SW480 (cell line): ENCODE results near the gene ERCC2.

Experiments
- DNase-seq: peaks from one replicate; pipeline ENCODE4 v3.0.0-alpha.2; 2016; ENCODE audit warnings: low spot score

Gene ERCC2

DNA sequence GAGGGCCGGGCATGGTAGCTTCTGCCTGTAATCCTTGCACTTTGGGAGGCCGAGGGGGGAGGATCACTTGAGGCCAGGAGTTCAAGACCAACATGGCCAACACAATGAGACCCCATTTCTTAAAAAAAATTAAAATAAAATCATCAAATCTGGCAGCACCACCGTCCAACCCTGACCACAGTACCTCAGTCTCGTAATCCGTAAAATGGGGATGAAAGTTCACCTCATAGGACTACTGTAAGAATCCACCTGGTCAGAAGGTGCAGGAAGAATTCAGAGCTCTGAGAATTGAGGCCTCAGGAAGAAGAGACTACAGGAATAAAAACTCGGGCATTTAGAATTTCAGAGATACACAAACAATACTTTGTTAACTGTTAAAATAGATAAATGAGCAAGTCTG is 31.4 kb upstream of the ERCC2 start:
- DNase-seq = no peak

DNA sequence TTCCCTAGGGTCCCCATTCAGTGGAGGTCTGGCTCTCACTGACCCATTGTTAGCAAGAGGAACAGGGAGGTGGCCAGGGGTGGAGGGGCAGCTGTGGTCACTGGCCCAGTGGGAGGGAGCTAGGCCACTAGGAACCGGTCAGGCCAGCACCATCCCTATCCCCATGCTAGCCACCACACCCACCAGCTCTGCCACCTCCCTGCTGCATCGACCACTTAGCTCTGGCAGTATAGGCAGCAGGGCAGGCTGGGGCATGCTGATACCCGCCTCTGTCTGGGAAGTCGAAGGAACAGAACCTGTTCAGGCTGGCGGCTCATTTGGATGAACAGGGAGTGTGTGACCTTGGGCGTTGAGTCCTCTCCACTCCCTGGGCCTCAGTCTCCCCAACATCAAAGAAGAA is 29.8 kb upstream of the ERCC2 start:
- DNase-seq = no peak

- no peak for DNase-seq
Observed at GRCh38 chr19:45395821-45396617, 25.6 kb upstream of the ERCC2 start.

DNA sequence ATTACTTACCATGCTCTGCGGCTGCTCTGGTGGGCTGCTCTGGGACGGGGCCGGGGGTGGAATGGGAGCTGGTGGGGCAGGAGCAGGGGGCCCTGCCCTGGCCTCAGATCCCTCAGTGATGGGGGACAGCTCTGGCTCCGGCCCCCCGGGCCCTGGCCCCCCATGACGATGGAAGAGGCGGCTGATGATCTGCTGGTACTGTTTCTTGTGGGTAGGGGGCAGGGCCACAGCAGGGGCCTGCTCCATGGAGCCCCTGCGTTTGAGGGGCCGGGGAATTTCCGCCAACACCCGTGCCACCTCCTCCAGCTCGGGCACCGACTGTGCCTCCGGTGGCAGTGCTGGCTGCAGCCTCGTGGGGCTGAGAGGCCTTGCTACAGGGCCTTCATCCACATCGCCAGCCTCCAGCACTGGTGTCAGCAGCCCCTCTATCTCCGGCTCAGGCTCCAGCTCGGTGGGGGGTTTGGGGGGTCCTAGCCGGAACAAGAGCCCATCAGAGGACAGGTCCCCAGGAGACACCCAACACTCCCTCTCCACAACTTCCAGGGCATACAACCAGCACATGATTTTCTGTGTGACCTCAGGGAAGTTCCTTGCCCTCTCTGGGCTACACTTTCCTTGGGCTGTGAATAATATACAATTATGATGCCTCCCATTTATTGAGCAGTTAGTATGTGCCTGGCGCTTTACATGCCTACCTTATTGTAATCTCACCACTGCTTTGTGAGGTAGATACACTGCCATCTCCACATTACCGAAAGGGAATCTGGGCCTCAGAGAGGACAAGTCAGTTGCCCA is 21.7 kb upstream of the ERCC2 start:
- no peak for DNase-seq

DNA sequence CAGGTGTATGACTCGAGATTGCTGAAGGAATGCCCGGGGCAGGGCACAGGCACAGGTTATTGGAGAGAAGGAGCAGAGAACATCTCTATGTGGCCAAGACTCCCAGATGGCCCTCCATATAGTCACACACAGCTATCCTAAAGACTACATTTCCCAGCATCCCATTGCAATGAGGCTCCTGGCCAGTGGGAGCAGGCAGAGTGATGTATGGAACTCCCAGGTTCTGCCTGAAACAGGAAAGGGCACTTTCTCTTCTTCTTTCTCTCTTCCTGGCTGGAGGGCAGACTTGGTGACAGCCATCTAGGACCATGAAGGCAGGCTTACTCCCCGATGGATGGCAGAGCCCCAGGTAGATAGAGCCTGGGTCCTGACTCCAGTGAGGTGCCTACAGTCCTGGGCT is 21.0 kb upstream of the ERCC2 start:
- no peak for DNase-seq

- no peak for DNase-seq
Observed at GRCh38 chr19:45385392-45386221, 15.2 kb upstream of the ERCC2 start.

DNA sequence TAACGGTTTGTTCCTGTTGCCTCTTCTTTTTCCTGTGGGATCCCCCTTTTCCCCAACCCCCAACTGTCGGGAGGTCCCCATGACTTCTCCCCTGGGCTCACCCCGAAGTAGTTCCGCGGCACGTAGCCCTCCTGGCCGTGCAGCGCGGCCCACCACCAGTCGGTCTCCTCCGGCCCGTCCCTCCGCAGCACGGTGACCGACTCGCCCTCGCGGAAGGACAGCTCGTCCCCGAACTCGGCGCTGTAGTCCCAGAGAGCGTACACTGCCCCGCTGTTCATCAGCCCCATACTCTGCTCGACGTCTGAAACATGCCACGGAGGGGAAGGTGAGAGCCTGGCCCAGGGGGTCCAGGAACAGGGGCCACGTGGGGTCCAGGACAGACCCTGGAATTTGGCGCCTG is 12.1 kb upstream of the ERCC2 start:
- no peak for DNase-seq

DNA sequence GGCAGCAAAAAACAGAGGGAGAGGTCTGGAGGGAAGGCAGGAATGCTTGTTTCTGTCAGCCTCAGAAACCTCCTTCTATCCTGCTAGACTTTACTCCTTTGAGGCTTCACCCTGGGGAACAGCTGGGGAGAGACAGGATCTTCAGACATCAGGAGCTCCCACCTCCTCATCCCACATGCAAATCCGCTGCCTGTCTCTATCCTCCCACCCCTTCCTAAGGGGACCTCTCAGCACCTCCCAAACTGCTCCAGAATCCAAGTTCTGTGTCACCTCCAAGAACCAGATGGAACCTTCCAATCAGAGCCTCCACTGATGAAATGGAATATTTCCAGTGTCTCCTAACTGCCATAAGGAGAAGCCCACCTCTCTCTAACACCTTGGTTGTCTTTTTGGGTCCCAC is 9.7 kb upstream of the ERCC2 start:
- no peak for DNase-seq

DNA sequence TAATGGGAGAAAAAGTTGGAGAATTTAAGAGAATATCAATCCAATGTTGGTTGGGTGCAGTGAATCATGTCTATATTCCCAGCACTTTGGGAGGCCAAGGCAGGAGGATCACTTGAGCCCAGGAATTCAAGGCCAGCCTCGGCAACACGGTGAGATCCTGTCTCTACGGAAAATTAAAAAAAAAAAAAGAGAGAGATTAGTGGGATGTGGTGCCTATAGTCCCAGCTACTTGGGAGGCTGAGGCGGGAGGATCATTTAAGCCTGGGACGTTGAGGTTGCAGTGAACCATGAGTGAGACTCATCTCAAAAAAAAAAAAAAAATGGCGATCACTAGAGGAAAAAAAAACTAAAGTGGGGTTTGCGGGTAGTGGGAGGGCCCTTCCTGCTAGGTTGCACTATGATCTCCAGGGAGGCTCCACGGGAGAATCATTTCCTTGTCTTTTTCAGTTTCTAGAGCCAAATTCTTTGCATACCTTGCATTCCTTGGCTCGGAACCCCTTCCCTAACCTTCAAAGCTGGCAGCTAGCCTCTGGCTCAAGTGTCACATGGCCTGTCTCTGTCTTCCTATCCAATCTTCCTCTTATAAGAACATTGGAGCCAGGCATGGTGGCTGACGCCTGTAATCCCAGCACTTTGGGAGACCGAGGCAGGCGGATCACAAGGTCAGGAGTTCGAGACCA is 5.8 kb upstream of the ERCC2 start:
- DNase-seq = peak; percentile 85

GRCh38 chr19:45368737-45369340 is 1.5 kb downstream of the ERCC2 start:
- no peak for DNase-seq

GRCh38 chr19:45368127-45368526 is 2.2 kb downstream of the ERCC2 start:
- no peak for DNase-seq

GRCh38 chr19:45364696-45365095 is 5.7 kb downstream of the ERCC2 start:
- DNase-seq = no peak

GRCh38 chr19:45363861-45364459 is 6.4 kb downstream of the ERCC2 start:
- DNase-seq = no peak

DNA sequence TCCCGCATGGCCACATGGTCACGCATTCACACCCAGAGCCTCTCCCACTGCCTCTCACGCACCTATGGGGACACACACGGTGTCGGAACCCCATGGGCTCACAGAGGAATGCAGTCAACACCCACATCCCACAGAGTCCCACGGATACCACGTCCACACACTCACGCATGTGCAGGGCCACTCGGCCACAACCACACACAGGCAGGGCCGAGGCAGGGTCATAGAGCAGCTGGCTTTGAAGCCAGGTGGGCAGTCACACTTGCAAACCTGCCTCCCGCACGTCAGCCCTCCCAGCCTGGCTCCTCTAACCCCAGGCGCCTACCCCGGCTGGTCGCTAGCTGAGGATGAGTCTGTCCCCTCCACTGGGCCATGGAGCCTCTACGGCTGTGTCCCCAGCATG is 8.1 kb downstream of the ERCC2 start:
- DNase-seq = no peak

DNA sequence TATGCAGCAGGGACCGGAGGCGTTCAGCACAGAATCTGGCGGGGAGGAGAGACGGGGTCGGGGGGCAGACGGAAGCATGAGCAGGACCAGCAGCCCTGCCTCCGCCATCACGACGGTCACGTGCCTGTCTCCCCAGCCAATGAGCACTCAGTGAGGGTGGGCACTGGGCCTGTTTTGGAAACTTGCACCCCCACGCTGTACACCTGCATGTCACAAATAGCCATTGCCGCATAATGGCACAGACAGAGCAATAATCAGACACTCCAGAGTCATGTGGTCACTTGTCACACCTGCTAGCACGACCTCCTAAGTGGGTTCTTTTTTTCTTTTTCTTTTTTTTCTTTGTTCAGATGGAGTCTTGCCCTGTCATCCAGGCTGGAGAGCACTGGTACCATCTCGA is 8.8 kb downstream of the ERCC2 start:
- no peak for DNase-seq

GRCh38 chr19:45358213-45358792 is 12.1 kb downstream of the ERCC2 start:
- no peak for DNase-seq

DNA sequence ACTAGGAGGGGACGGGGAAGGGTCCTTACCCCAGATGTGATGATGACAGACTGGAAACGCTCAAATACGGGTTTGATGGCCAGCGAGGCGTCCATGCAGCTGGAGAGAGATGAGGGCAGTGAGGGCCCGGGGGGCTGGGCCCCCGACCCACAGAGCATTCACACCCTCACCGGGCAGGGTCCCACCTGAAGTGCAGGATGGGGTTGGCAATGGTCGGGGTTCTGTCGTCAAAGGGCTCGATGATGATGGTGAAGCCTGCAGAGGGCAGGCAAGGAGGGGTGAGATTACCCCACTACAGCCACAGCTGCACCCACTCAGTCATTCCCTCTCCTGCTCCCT is 13.0 kb downstream of the ERCC2 start:
- no peak for DNase-seq

GRCh38 chr19:45356760-45357444 is 13.5 kb downstream of the ERCC2 start:
- DNase-seq = no peak

DNA sequence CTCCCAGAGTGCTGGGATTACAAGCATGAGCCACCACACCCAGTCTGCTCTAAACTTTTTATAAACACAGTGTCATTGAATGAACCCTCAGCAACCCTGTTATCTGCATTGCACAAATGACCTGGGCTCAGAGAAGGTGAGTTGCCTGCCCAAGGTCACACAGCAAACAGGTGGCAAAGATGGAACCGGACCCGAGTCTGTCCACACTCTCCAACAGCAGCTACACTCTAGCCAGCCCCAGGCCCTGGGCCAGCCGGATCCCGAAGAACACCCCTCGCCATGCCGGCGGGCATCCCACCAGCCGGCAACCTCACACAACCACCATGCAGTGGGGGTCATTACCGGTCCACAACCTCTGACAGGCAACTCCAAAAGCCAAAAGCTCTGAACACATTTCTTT is 14.5 kb downstream of the ERCC2 start:
- DNase-seq = no peak

GRCh38 chr19:45355402-45355801 is 15.0 kb downstream of the ERCC2 start:
- no peak for DNase-seq
